DOHH2 (cell line): ENCODE results near the gene MPC1L.
A peak's percentile ranks its signal among the peaks of the same experiment; 100 is the strongest.

Source experiments
- H3F3A ChIP-seq: fragments of 200-600 bp; sonication (generic), shearing (Covaris generic); 2 replicates; pipeline ENCODE4 v1.6.0; 2016; ENCODE audit warnings: antibody characterized with exemption, mild to moderate bottlenecking; ENCODE audit not compliant: control insufficient read depth, insufficient read depth
- H3K27ac ChIP-seq: fragments of 200-600 bp; sonication (generic); 2 replicates; pipeline ENCODE4 v1.5.1; 2014; ENCODE audit warnings: low read depth, mild to moderate bottlenecking, low read length, moderate library complexity
- H3K27me3 ChIP-seq: fragments of 200-600 bp; sonication (generic); 2 replicates; pipeline ENCODE4 v1.6.1; 2014; ENCODE audit warnings: mild to moderate bottlenecking, low read length, mixed read lengths; ENCODE audit not compliant: control insufficient read depth
- H3K36me3 ChIP-seq: fragments of 200-600 bp; sonication (generic); 2 replicates; pipeline ENCODE4 v1.6.1; 2014; ENCODE audit warnings: mild to moderate bottlenecking, low read length, moderate library complexity, mixed read lengths; ENCODE audit not compliant: control insufficient read depth
- H3K4me1 ChIP-seq: fragments of 200-600 bp; sonication (generic); 2 replicates; pipeline ENCODE4 v1.6.1; 2014; ENCODE audit warnings: mild to moderate bottlenecking, low read length, mixed read lengths; ENCODE audit not compliant: control insufficient read depth
- H3K4me2 ChIP-seq: fragments of 200-600 bp; sonication (generic); 2 replicates; pipeline ENCODE4 v1.6.0; 2014; ENCODE audit warnings: mild to moderate bottlenecking, low read length, moderate library complexity
- H3K4me3 ChIP-seq: fragments of 200-600 bp; sonication (generic); 2 replicates; pipeline ENCODE4 v1.5.1; 2014; ENCODE audit warnings: mild to moderate bottlenecking, low read length, mixed read lengths
- H3K79me2 ChIP-seq: fragments of 200-600 bp; sonication (generic); 2 replicates; pipeline ENCODE4 v1.6.1; 2014; ENCODE audit warnings: mild to moderate bottlenecking, low read length, mixed read lengths; ENCODE audit not compliant: control insufficient read depth
- H3K9me2 ChIP-seq: fragments of 200-600 bp; sonication (generic); replicated peaks from 2 replicates; pipeline ENCODE4 v1.6.1; 2014; ENCODE audit warnings: mild to moderate bottlenecking, low read length, mixed read lengths; ENCODE audit not compliant: control insufficient read depth
- H3K9me3 ChIP-seq: fragments of 200-600 bp; sonication (generic); 2 replicates; pipeline ENCODE4 v1.6.1; 2014; ENCODE audit warnings: antibody characterized with exemption, low read length, mixed read lengths; ENCODE audit not compliant: control insufficient read depth, insufficient read depth
- H4K20me1 ChIP-seq: fragments of 200-600 bp; sonication (generic); 2 replicates; pipeline ENCODE4 v1.6.0; 2014; ENCODE audit warnings: low read depth, mild to moderate bottlenecking, antibody characterized with exemption, low read length, moderate library complexity; ENCODE audit not compliant: control insufficient read depth, insufficient read depth
- CTCF ChIP-seq: fragments of 200-600 bp; sonication (generic); IDR thresholded peaks from one replicate; pipeline ENCODE4 v1.5.1; 2014; ENCODE audit warnings: antibody characterized with exemption, mild to moderate bottlenecking, low read depth, low read length; ENCODE audit not compliant: poor library complexity, severe bottlenecking
- EZH2phosphoT487 ChIP-seq: fragments of 200-600 bp; sonication (generic); IDR thresholded peaks from 2 replicates; pipeline ENCODE4 v1.6.1; 2017; ENCODE audit warnings: borderline replicate concordance, mild to moderate bottlenecking, antibody characterized with exemption, low read length, moderate library complexity, mixed read lengths

Gene MPC1L

GRCh38 chrX:40578039-40578695 lies 45.1 kb upstream of the MPC1L start:
- peaks cover 22% of the 10 kb centered on the region for H3K79me2 ChIP-seq
- H3K4me2 ChIP-seq: no peak overlapping the region

GRCh38 chrX:40579141-40579540 lies 44.1 kb upstream of the MPC1L start:
- H3F3A ChIP-seq: no peaks in the 10 kb centered on the region
- no peaks in the 10 kb centered on the region for H3K9me3 ChIP-seq
- no peak overlapping the region for H3K27ac ChIP-seq
- peaks cover 28% of the 10 kb centered on the region for H3K79me2 ChIP-seq
- no peaks in the 10 kb centered on the region for H3K36me3 ChIP-seq
- TF ChIP-seq EZH2phosphoT487 (no peak), CTCF (no peak)
- no peaks in the 10 kb centered on the region for H3K27me3 ChIP-seq
- no peak overlapping the region for H3K4me3 ChIP-seq
- peaks cover 12% of the 10 kb centered on the region for H3K4me1 ChIP-seq
- H3K9me2 ChIP-seq: no peaks in the 10 kb centered on the region
- no peak overlapping the region for H3K4me2 ChIP-seq
- no peaks in the 10 kb centered on the region for H4K20me1 ChIP-seq

More at GRCh38 chrX:40578039-40578695, 45.1 kb upstream of the MPC1L start:
- no peak overlapping the region for H3K27ac ChIP-seq
- peaks cover 12% of the 10 kb centered on the region for H3K4me1 ChIP-seq
- H3K9me2 ChIP-seq: no peaks in the 10 kb centered on the region
- TF ChIP-seq EZH2phosphoT487: no peak
- no peak for TF ChIP-seq CTCF
- H3F3A ChIP-seq: no peaks in the 10 kb centered on the region
- H3K4me3 ChIP-seq: no peak overlapping the region
- no peaks in the 10 kb centered on the region for H3K27me3 ChIP-seq
- no peaks in the 10 kb centered on the region for H4K20me1 ChIP-seq
- no peaks in the 10 kb centered on the region for H3K9me3 ChIP-seq
- H3K36me3 ChIP-seq: no peaks in the 10 kb centered on the region

- peaks cover 12% of the 10 kb centered on the region for H3K4me1 ChIP-seq
- no peaks in the 10 kb centered on the region for H3K36me3 ChIP-seq
- H3K9me2 ChIP-seq: no peaks in the 10 kb centered on the region
- no peaks in the 10 kb centered on the region for H3K9me3 ChIP-seq
- no peak overlapping the region for H3K27ac ChIP-seq
- no peaks in the 10 kb centered on the region for H3F3A ChIP-seq
- H3K79me2 ChIP-seq: peaks cover 28% of the 10 kb centered on the region
- TF ChIP-seq EZH2phosphoT487 (no peak), CTCF (no peak)
- peak overlapping the region; percentile 86 for H3K4me3 ChIP-seq
- no peaks in the 10 kb centered on the region for H4K20me1 ChIP-seq
- H3K27me3 ChIP-seq: no peaks in the 10 kb centered on the region
- H3K4me2 ChIP-seq: peak overlapping the region; percentile 71
Measured at GRCh38 chrX:40579900-40580536, 43.2 kb upstream of the MPC1L start.
